ENCODE data around the gene AVP. TPM values are rescaled to one million over a fixed set of nuclear protein-coding genes. Genes with fewer than 3 reads are reported as not detected.

AVP gene
- total and polyA plus RNA-seq, 2 of the 13 experiments (the other 11 are each of a cell fraction or from before 2014, with no cell fraction given): 0.12 TPM; not detected in 1

DNA sequence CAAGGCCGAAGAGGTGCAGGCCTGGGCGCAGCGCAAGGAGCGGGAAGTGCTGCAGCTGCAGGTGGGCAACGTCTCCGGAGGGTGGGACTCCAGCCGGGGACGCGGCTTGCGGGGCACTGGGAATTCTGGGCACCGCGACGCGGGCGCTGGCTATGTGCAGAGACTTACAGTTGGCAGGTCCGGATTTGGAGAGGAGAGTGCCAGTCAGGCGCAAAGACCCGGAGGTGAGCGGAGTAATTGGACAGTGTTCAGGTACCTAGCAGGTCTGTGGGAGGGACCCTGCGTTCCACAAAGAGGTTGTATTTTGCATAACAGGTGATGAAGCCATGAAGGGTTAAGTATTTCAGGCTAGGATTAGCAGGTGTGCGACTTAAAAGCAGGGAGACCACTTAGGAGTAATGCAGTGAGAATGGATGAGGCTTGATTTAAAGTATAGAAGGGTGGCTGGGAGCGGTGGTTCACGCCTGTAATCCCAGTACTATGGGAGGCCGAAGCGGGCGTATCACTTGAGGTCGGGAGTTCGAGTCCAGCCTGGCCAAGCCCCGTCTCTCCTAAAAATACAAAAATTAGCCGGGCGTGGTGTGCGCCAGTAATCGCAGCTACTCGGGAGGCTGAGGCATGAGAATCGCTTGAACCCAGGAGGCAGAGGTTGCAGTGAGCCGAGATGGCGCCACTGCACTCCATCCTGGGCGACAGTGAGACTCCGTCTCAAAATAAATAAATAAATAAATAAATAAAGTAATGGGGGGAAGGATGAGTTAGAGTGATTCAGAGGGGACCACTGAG, 37.7 kb downstream of the AVP start (continued):
- TF ChIP-seq RBM22 (optimal IDR thresholded peaks at IDR 0.05; ENCODE audit: low read length) (no peak), AGO2 (optimal IDR thresholded peaks at IDR 0.05; ENCODE audit: low read depth, low read length) (no peak), TMF1 (CRISPR knock-in tag; IDR thresholded peaks at IDR 0.05; ENCODE audit: low read depth) (no peak), ZNF124 (CRISPR knock-in tag; IDR thresholded peaks at IDR 0.05) (no peak), MAFF (IDR thresholded peaks at IDR 0.05; ENCODE audit: low read depth, low read length) (no peak), ZNF224 (CRISPR knock-in tag; IDR thresholded peaks at IDR 0.05) (no peak), ZBTB10 (CRISPR knock-in tag; IDR thresholded peaks at IDR 0.05; ENCODE audit: borderline replicate concordance) (no peak), ZBTB39 (CRISPR knock-in tag; IDR thresholded peaks at IDR 0.05) (0 out of 2 replicates have a peak, but pooled peaks have one; percentile 38), ZFYVE20 (CRISPR knock-in tag; IDR thresholded peaks at IDR 0.05; ENCODE audit: borderline replicate concordance, low read depth) (no peak), RAD51 (IDR thresholded peaks at IDR 0.05; ENCODE audit: borderline replicate concordance) (no peak), ZFP90 (CRISPR knock-in tag; IDR thresholded peaks at IDR 0.05; ENCODE audit: borderline replicate concordance) (peak; percentile 26; the same call in 1 of the 2 replicates), ZBTB2 (CRISPR knock-in tag; IDR thresholded peaks at IDR 0.05; ENCODE audit: low read depth) (no peak), TAF1 (CRISPR knock-in tag; IDR thresholded peaks at IDR 0.05) (no peak), ZNF800 (CRISPR knock-in tag; IDR thresholded peaks at IDR 0.05) (no peak; the same call in 1 of the 2 replicates), POLR2A (IDR thresholded peaks at IDR 0.05; ENCODE audit: insufficient read depth in 1 of 2, low read depth in 2 of 2, low read length in 2 of 2) (no peak), ATF7-NPFF (CRISPR knock-in tag; IDR thresholded peaks at IDR 0.05; ENCODE audit: low read depth) (no peak)
- TF ChIP-seq, protein P1, sequence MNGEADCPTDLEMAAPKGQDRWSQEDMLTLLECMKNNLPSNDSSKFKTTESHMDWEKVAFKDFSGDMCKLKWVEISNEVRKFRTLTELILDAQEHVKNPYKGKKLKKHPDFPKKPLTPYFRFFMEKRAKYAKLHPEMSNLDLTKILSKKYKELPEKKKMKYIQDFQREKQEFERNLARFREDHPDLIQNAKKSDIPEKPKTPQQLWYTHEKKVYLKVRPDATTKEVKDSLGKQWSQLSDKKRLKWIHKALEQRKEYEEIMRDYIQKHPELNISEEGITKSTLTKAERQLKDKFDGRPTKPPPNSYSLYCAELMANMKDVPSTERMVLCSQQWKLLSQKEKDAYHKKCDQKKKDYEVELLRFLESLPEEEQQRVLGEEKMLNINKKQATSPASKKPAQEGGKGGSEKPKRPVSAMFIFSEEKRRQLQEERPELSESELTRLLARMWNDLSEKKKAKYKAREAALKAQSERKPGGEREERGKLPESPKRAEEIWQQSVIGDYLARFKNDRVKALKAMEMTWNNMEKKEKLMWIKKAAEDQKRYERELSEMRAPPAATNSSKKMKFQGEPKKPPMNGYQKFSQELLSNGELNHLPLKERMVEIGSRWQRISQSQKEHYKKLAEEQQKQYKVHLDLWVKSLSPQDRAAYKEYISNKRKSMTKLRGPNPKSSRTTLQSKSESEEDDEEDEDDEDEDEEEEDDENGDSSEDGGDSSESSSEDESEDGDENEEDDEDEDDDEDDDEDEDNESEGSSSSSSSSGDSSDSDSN (CRISPR knock-in tag; IDR thresholded peaks at IDR 0.05): peak; percentile 15; the same call in 1 of the 2 replicates

All from HepG2 (cell line).